A673 (cell line): ENCODE results near the gene MAP2K3. TPM values are rescaled to one million over a fixed set of nuclear protein-coding genes. Genes with fewer than 3 reads are reported as not detected.

Source experiments
- BruUV-seq: library from RNA; stranded (reverse); fragments of 400-500 nt; replicated peaks from 2 replicates; lab custom pipeline; 2021; lab: Mats Ljungman, UMichigan
- CTCF ChIA-PET: fragments of 300-600 bp; sonication (Branson Sonifier 250); formaldehyde crosslinking; loops from one replicate; lab custom pipeline; 2022; ENCODE audit warnings: antibody characterized with exemption; lab: Charles Lee
- POLR2A ChIA-PET: fragments of 300-600 bp; sonication (Branson Sonifier 250); formaldehyde crosslinking; loops from one replicate; lab custom pipeline; 2022; ENCODE audit warnings: antibody characterized with exemption; ENCODE audit not compliant: low non-redundant PET; lab: Charles Lee
- DNase-seq: peaks from one replicate; pipeline ENCODE4 v3.0.0-alpha.2; 2015; ENCODE audit warnings: low spot score
- H3K27ac ChIP-seq: fragments of 200-600 bp; sonication (generic); 2 replicates; pipeline ENCODE4 v1.5.1; 2016; ENCODE audit warnings: mixed run types, low read depth, mild to moderate bottlenecking, mixed read lengths, antibody characterized with exemption, low read length; ENCODE audit not compliant: poor library complexity, severe bottlenecking
- H3K27me3 ChIP-seq: fragments of 200-600 bp; sonication (generic); replicated peaks from 2 replicates; pipeline ENCODE4 v1.6.1; 2017; ENCODE audit warnings: mixed run types, low read depth, mild to moderate bottlenecking, mixed read lengths, antibody characterized with exemption, low read length; ENCODE audit not compliant: insufficient read depth, poor library complexity
- H3K36me3 ChIP-seq: fragments of 200-600 bp; sonication (generic); 2 replicates; pipeline ENCODE4 v1.6.1; 2016; ENCODE audit warnings: mixed run types, mild to moderate bottlenecking, mixed read lengths, antibody characterized with exemption, low read length; ENCODE audit not compliant: insufficient read depth, poor library complexity, severe bottlenecking
- H3K4me1 ChIP-seq: fragments of 200-600 bp; sonication (generic); 2 replicates; pipeline ENCODE4 v1.6.1; 2017; ENCODE audit warnings: mixed run types, mild to moderate bottlenecking, mixed read lengths, antibody characterized with exemption, low read length; ENCODE audit not compliant: insufficient read depth, poor library complexity, severe bottlenecking
- H3K4me3 ChIP-seq: fragments of 200-600 bp; sonication (generic); 2 replicates; pipeline ENCODE4 v1.5.1; 2016; ENCODE audit warnings: low read depth, mixed run types, mild to moderate bottlenecking, mixed read lengths, low read length; ENCODE audit not compliant: poor library complexity, severe bottlenecking
- H3K9me3 ChIP-seq: fragments of 200-600 bp; sonication (generic); 2 replicates; pipeline ENCODE4 v1.6.1; 2016; ENCODE audit warnings: mixed run types, low read depth, mild to moderate bottlenecking, mixed read lengths, antibody characterized with exemption, low read length; ENCODE audit not compliant: poor library complexity, severe bottlenecking
- EZH2 ChIP-seq: fragments of 200-600 bp; sonication (generic); IDR thresholded peaks from 2 replicates; pipeline ENCODE4 v1.6.1; 2017; ENCODE audit warnings: borderline replicate concordance, low read depth, mild to moderate bottlenecking, mixed read lengths, antibody characterized with exemption, low read length; ENCODE audit not compliant: poor library complexity, severe bottlenecking
- intact Hi-C: fragments of 100-400 bp; cut with micrococcal nuclease; formaldehyde crosslinking; loops from one replicate; pipeline ENCODE4 v1.10.0; 2022; ENCODE audit not compliant: unreplicated experiment
- total RNA-seq: library from RNA; stranded (reverse); gene quantifications from 2 replicates; pipeline ENCODE4 v1.2.3, GENCODE V29; 2021
- TF ChIP-seq, protein P1 (sequence below): fragments of 300-800, 200-600 bp; sonication (generic); conservative IDR thresholded peaks from 2 replicates; pipeline ENCODE4 v1.5.1; 2017; ENCODE audit warnings: low read depth, mild to moderate bottlenecking, antibody characterized with exemption, low read length, moderate library complexity, mixed read lengths

Gene MAP2K3
- total RNA-seq, 1 experiment from 2014 or later = 44.0 TPM

DNA sequence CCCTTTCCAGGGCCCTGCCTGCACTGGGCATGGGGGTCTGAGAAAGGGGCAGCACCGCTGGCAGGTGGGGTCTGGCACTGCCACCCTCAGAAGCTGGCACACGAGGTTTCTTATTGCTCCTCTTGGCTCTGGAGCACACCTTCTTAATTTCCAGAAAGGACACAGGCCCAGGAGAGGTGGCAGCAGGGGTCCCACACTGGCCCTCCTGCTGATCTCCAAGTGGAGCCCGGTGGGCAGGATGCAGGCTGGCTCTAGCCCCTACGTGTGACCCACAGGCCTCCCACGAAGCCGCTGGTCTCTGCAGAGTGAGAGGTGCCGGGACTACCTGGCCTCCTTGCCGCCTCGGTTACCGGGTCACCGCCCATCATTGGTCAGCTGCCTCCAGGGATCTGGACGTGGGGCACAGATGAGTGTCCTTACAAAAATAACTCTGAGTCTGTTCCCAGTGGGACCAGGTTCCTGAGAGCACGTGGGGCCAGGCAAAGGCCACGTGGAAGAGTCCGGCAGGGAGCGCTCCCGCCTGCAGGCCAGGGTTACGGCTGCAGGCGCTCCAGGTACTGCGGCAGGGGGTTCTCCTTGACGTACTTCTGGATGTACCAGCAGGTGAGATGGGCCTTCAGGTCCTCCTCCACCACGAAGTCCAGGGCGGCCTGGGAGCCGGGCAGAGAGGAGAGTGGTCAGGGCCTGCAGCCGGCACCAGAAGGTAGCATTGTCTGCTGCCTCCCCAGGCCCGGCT, 41.6 kb upstream of the MAP2K3 start:
- Histone ChIP-seq H3K9me3 (no peaks in the 10 kb centered on the region), H3K36me3 (no peaks in the 10 kb centered on the region), H3K4me3 (no peak overlapping the region), H3K27me3 (no peaks in the 10 kb centered on the region), H3K27ac (no peak overlapping the region), H3K4me1 (no peaks in the 10 kb centered on the region)
- intact Hi-C loops = no loop called here
- DNase-seq = no peak
- no peak for TF ChIP-seq EZH2
- TF ChIP-seq, protein P1, sequence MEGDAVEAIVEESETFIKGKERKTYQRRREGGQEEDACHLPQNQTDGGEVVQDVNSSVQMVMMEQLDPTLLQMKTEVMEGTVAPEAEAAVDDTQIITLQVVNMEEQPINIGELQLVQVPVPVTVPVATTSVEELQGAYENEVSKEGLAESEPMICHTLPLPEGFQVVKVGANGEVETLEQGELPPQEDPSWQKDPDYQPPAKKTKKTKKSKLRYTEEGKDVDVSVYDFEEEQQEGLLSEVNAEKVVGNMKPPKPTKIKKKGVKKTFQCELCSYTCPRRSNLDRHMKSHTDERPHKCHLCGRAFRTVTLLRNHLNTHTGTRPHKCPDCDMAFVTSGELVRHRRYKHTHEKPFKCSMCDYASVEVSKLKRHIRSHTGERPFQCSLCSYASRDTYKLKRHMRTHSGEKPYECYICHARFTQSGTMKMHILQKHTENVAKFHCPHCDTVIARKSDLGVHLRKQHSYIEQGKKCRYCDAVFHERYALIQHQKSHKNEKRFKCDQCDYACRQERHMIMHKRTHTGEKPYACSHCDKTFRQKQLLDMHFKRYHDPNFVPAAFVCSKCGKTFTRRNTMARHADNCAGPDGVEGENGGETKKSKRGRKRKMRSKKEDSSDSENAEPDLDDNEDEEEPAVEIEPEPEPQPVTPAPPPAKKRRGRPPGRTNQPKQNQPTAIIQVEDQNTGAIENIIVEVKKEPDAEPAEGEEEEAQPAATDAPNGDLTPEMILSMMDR = no peak
- ChIA-PET POLR2A (no interaction called here), CTCF (no interaction called here)
- BruUV-seq = no TSS peak

DNA sequence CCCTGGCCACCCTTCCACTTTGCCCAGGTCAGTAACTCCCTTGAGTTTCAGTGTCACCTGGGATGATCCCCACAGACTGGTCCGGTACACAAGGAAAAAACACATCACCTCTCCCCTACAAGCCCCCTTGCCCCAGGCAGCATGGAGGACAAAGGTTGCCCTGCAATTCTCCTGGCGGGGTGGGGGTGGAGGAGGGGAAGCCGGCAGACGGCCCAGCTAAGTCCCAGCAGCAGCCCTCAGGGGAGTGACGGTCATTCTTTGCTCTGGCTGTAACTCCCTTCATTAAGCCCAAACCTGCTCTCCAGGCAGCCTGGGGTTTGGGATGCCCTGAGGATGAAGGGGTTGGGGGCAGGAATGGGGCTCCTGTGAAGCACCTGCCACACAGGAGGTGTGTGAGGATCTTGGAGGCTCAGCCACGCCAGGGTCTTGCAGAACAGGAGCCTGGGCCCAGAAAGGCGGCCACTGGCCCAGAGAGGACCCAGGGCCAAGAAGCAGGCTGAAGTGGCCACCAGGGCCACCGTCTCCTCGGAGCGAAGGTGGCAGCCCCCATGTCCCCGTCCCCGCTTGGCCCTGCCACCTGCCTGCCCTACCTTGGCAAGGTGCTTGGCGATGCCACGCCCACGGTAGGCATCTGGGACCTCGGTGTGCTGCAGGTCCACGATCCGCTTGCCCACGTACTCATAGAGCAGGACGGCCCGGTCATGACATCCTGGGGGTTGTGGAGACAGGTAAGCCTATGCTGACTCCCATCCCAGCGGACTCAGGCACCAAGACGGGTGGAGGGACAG, 40.8 kb upstream of the MAP2K3 start:
- TF ChIP-seq, protein P1 = no peak
- no peak for TF ChIP-seq EZH2
- no peak overlapping the region for H3K27ac ChIP-seq

DNA sequence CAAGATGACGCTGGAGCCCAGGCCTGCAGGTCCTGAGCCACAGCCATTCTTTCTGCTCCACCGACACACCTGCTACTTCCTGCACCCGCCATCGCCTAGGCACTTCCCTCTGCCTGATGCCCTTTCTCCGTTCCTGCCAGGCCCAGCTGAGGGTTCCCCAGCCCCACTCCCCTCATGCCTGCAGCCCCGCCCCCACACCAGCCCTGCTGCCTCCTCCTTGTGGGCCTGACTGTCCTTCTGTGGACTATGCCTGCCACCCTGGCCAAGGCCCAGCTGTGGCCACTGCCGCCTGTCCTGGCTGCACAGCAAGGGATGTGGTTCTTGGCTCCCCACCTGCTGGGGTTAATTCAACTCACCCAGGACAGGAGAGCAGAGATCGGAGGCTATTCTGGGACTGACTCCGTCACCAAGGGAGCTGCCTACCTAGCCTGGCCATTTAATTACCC, 38.8 kb upstream of the MAP2K3 start:
- TF ChIP-seq, protein P1 = no peak
- no peak for TF ChIP-seq EZH2
- no peak for DNase-seq
- Histone ChIP-seq H3K36me3 (no peaks in the 10 kb centered on the region), H3K4me1 (no peaks in the 10 kb centered on the region), H3K27ac (no peak overlapping the region), H3K4me3 (no peak overlapping the region), H3K27me3 (no peaks in the 10 kb centered on the region), H3K9me3 (no peaks in the 10 kb centered on the region)
- intact Hi-C loops = no loop called here
- no TSS peak for BruUV-seq
- ChIA-PET CTCF (no interaction called here), POLR2A (no interaction called here)

More for the DNA sequence above, 40.8 kb upstream of the MAP2K3 start:
- Histone ChIP-seq H3K4me3 (no peak overlapping the region), H3K9me3 (no peaks in the 10 kb centered on the region), H3K36me3 (no peaks in the 10 kb centered on the region), H3K4me1 (no peaks in the 10 kb centered on the region), H3K27me3 (no peaks in the 10 kb centered on the region)
- BruUV-seq = no TSS peak
- intact Hi-C loops = no loop called here
- no peak for DNase-seq
- ChIA-PET CTCF (no interaction called here), POLR2A (no interaction called here)
